DOHH2 (cell line): ENCODE measurements around the gene TSC22D1.
A peak's percentile ranks its signal among the peaks of the same experiment; 100 is the strongest.

Experiments
- H3F3A ChIP-seq: fragments of 200-600 bp; sonication (generic), shearing (Covaris generic); 2 replicates; pipeline ENCODE4 v1.6.0; 2016; ENCODE audit warnings: antibody characterized with exemption, mild to moderate bottlenecking; ENCODE audit not compliant: control insufficient read depth, insufficient read depth
- H3K27ac ChIP-seq: fragments of 200-600 bp; sonication (generic); 2 replicates; pipeline ENCODE4 v1.5.1; 2014; ENCODE audit warnings: low read depth, mild to moderate bottlenecking, low read length, moderate library complexity
- H3K27me3 ChIP-seq: fragments of 200-600 bp; sonication (generic); 2 replicates; pipeline ENCODE4 v1.6.1; 2014; ENCODE audit warnings: mild to moderate bottlenecking, low read length, mixed read lengths; ENCODE audit not compliant: control insufficient read depth
- H3K36me3 ChIP-seq: fragments of 200-600 bp; sonication (generic); 2 replicates; pipeline ENCODE4 v1.6.1; 2014; ENCODE audit warnings: mild to moderate bottlenecking, low read length, moderate library complexity, mixed read lengths; ENCODE audit not compliant: control insufficient read depth
- H3K4me1 ChIP-seq: fragments of 200-600 bp; sonication (generic); 2 replicates; pipeline ENCODE4 v1.6.1; 2014; ENCODE audit warnings: mild to moderate bottlenecking, low read length, mixed read lengths; ENCODE audit not compliant: control insufficient read depth
- H3K4me2 ChIP-seq: fragments of 200-600 bp; sonication (generic); 2 replicates; pipeline ENCODE4 v1.6.0; 2014; ENCODE audit warnings: mild to moderate bottlenecking, low read length, moderate library complexity
- H3K4me3 ChIP-seq: fragments of 200-600 bp; sonication (generic); 2 replicates; pipeline ENCODE4 v1.5.1; 2014; ENCODE audit warnings: mild to moderate bottlenecking, low read length, mixed read lengths
- H3K79me2 ChIP-seq: fragments of 200-600 bp; sonication (generic); 2 replicates; pipeline ENCODE4 v1.6.1; 2014; ENCODE audit warnings: mild to moderate bottlenecking, low read length, mixed read lengths; ENCODE audit not compliant: control insufficient read depth
- H3K9me2 ChIP-seq: fragments of 200-600 bp; sonication (generic); replicated peaks from 2 replicates; pipeline ENCODE4 v1.6.1; 2014; ENCODE audit warnings: mild to moderate bottlenecking, low read length, mixed read lengths; ENCODE audit not compliant: control insufficient read depth
- H3K9me3 ChIP-seq: fragments of 200-600 bp; sonication (generic); 2 replicates; pipeline ENCODE4 v1.6.1; 2014; ENCODE audit warnings: antibody characterized with exemption, low read length, mixed read lengths; ENCODE audit not compliant: control insufficient read depth, insufficient read depth
- H4K20me1 ChIP-seq: fragments of 200-600 bp; sonication (generic); 2 replicates; pipeline ENCODE4 v1.6.0; 2014; ENCODE audit warnings: low read depth, mild to moderate bottlenecking, antibody characterized with exemption, low read length, moderate library complexity; ENCODE audit not compliant: control insufficient read depth, insufficient read depth
- CTCF ChIP-seq: fragments of 200-600 bp; sonication (generic); IDR thresholded peaks from one replicate; pipeline ENCODE4 v1.5.1; 2014; ENCODE audit warnings: antibody characterized with exemption, mild to moderate bottlenecking, low read depth, low read length; ENCODE audit not compliant: poor library complexity, severe bottlenecking
- EZH2phosphoT487 ChIP-seq: fragments of 200-600 bp; sonication (generic); IDR thresholded peaks from 2 replicates; pipeline ENCODE4 v1.6.1; 2017; ENCODE audit warnings: borderline replicate concordance, mild to moderate bottlenecking, antibody characterized with exemption, low read length, moderate library complexity, mixed read lengths

TSC22D1 gene

DNA sequence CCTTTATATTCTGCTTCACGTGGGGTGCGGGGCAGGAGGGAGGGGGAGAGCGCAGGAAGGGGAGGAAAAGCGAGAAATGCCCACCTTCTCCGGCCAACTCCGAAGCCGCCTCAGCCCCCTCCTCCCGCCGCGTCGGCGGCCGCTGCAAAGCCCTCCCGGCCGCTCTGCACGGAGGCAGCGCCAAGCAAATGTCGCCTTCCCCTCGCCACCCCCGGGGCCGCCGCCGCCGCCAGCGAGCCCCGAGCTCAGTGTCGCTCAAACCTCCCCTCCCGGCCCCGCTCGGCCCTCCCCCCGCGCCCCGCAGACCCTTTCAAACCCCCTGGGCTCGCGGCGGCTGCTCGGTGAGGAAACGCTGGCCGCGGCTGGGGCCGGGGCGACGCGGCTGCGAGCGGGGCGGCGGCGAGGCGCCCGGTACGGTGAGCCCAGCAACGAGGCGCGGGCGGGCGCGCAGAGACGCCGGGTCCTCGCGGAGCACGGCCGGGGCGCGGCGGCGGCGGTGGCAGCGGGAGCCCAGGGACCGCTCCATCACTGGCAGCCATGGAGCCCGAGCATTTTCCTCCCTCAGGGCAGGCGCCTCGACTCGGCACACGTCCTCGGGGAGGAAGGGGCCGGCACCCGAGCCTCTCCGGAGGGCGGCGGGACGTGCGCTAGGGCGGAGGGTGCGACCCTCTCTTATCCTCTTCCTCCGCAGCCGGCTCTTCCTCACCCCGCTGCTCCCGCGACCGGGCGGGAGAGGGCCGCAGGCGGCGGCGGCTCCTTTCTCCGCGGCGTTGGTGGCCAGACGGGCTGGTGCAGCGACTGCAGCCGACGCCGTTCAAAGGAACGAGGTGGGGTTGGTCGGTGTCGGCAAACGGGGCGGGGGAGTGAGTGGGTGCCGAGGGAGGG is 463 bp upstream of the TSC22D1 start:
- Histone ChIP-seq H3K9me3 (no peaks in the 10 kb centered on the region), H3K27me3 (no peaks in the 10 kb centered on the region), H3K4me2 (peak overlapping the region; percentile 81), H3K79me2 (peaks cover 41% of the 10 kb centered on the region), H3K4me1 (peaks cover 51% of the 10 kb centered on the region), H3K9me2 (no peaks in the 10 kb centered on the region), H3K4me3 (peak overlapping the region; percentile 73), H3K36me3 (peaks cover 26% of the 10 kb centered on the region), H4K20me1 (no peaks in the 10 kb centered on the region), H3F3A (no peaks in the 10 kb centered on the region), H3K27ac (peak overlapping the region; percentile 59)
- no peak for TF ChIP-seq CTCF
- no peak for TF ChIP-seq EZH2phosphoT487

DNA sequence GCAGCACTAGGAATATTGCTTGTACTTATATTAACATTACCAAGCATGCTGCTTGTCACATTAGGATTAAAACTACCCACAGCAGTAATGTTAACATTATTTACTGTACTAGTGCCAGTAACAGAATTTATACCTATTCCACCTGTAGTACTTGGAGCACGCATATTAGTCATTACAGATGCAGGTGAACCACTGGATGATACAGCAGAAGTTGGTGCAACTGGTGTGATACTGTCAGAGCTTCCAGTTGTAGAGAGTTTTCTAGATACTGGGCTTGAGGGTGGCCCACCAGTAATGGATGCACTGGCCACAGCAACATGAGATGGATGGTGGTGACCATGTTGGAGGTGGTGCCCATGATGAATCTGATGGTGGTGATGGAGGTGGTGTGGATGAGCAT is 1.1 kb downstream of the TSC22D1 start:
- Histone ChIP-seq H3K9me3 (no peaks in the 10 kb centered on the region), H3K4me2 (peak overlapping the region; percentile 81), H4K20me1 (no peaks in the 10 kb centered on the region), H3K27ac (no peak overlapping the region), H3K79me2 (peaks cover 43% of the 10 kb centered on the region), H3K27me3 (no peaks in the 10 kb centered on the region), H3F3A (no peaks in the 10 kb centered on the region), H3K36me3 (peaks cover 26% of the 10 kb centered on the region), H3K4me1 (peaks cover 54% of the 10 kb centered on the region), H3K9me2 (no peaks in the 10 kb centered on the region), H3K4me3 (peak overlapping the region; percentile 73)
- TF ChIP-seq CTCF (no peak), EZH2phosphoT487 (no peak)

DNA sequence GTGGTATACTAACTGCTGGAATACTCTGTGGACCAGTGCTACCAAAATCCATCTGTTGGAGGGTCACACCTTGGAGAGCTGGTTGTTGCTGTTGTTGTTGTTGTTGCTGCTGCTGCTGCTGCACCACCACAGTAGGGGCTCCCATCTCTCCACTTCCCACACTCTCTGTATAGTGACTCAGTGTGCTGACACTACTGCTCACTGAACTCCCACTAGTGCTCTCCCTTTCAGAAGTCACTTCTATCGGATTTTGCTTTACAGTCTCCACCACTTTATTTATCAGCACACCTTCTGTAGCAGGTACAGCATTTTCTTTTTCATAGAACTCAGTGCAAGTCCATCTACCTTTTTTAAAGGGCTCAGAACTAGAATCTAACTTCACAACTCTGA is 1.7 kb downstream of the TSC22D1 start:
- Histone ChIP-seq H4K20me1 (no peaks in the 10 kb centered on the region), H3K9me2 (no peaks in the 10 kb centered on the region), H3K4me1 (peaks cover 54% of the 10 kb centered on the region), H3K36me3 (peaks cover 26% of the 10 kb centered on the region), H3F3A (no peaks in the 10 kb centered on the region), H3K27me3 (no peaks in the 10 kb centered on the region), H3K9me3 (no peaks in the 10 kb centered on the region), H3K27ac (no peak overlapping the region), H3K79me2 (peaks cover 43% of the 10 kb centered on the region), H3K4me2 (peak overlapping the region; percentile 81), H3K4me3 (no peak overlapping the region)
- TF ChIP-seq EZH2phosphoT487: no peak
- peak; percentile 3 for TF ChIP-seq CTCF
